CD4-positive, alpha-beta T cell treated with Interleukin-21 for 1 hour (primary cell): ENCODE measurements around the gene SERPINB6.

Source experiments
- DNase-seq: peaks from one replicate; pipeline ENCODE4 v3.0.0-alpha.2; 2020

Gene SERPINB6

GRCh38 chr6:2998998-2999617, 27.7 kb upstream of the SERPINB6 start:
- DNase-seq: no peak

DNA sequence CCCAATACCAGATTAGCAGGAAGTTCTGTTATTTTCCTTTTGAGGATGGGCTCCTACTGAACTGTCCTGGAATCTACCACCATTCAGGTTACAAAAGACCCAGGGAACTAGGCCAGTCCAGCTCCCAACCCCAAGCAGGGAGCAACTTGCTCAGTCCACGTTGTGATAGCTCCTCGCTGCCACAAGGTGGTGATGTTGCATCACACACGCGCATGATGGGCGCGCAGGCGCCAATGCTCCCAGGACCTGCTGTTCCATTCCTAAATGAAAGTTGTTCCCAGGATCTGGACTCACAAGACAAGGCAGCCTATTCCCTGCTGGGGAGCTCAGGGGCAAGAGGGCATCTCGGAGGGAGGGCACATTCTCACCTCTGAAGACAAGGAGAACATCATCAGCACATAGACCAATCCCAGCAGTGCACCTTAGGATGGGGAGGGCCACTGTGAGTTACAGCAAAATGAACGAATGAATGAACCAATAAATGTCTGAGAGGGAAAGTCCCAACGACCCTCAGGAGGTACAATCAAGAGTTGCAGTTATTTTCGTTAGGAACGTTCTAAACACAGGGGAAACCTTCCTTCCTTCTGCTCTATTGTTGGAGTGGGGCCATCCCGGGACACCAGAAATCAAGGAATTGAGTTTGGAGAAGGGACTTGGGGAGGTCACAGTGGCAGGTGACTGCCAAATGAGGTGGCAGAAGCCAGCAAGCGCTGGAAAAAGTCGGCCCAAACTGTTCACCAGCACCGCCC, 27.1 kb upstream of the SERPINB6 start:
- peak; percentile 77 for DNase-seq

DNA sequence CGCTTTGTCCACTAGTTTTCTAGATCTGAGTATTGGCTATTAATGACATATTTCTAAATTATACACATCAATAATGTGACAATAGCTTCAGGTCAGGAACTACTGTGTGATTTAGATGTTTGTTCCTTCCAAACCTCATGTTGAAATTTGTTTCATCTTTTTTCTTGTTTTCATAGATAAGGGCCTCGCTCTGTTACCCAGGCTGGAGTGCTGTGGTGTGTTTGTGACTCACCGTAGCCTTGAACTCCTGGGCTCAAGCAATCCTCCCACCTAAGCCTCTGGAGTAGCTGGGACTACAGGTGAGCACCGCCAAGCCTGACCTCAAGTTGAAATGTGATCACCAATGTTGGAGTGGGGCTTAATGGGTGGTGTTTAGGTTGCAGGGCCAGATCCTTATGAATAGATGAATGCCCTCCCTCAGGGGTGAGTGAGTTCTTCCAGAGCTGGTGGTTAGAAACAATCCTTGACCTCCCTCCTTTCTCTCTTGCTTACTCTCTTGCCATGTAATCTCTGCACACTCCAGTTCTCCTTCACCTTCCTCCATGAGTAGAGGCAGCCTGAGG, 22.5 kb upstream of the SERPINB6 start:
- no peak for DNase-seq

DNA sequence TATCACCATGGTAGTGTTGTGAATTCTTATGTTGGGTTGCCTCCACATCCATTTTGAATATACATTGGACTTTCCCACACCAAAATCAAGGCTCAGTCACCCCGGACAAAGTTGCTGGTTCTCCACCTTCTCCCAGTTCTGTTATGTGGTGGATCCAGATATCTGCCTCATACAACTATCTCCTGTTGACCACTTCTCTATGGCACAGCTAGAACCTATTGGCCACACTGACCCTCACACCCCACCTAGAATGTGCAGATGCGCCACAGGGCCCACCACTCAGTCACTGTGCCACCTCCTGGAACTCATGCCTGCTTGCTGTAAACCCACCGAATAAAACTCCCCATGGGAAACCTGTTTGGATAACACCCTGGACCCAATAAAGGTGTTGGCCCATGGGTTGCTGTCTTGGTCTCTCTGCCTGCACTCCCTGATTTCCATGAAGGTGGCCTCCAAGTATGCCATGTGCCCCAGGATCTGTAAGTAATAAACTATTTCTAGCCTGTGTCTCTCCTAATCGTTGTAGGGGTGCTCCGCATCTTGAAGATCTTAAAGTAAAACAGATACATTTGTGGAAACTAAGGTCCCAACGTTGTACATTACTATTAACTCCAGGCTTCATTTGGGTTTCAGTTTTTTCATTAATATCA, 21.1 kb upstream of the SERPINB6 start:
- no peak for DNase-seq

DNA sequence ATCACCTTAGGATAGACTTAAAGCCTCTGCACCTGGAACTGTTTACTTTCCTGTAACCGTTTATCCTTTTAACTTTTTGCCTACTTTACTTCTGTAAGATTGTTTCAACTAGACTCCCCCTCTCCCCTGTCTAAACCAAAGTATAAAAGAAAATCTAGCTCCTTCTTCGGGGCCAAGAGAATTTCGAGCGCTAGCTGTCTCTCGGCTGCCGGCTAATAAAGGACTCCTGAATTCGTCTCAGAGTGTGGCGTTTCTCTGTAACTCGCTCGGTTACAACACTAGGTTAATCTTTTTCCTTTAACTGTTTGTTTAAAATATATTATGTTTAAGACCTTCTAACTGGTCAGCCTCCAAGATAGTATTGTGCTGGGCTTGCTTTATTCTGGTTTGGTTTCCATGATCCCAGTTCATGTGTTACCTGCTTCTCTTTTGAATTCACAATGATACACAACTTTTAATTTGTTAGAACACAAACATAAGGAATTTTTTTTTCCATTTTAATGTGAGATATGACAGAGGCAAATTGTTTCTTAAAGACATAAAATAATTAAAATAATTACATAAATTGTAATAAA, 19.7 kb upstream of the SERPINB6 start:
- peak; percentile 12 for DNase-seq

GRCh38 chr6:2990248-2990931, 19.0 kb upstream of the SERPINB6 start:
- DNase-seq: peak; percentile 34

DNA sequence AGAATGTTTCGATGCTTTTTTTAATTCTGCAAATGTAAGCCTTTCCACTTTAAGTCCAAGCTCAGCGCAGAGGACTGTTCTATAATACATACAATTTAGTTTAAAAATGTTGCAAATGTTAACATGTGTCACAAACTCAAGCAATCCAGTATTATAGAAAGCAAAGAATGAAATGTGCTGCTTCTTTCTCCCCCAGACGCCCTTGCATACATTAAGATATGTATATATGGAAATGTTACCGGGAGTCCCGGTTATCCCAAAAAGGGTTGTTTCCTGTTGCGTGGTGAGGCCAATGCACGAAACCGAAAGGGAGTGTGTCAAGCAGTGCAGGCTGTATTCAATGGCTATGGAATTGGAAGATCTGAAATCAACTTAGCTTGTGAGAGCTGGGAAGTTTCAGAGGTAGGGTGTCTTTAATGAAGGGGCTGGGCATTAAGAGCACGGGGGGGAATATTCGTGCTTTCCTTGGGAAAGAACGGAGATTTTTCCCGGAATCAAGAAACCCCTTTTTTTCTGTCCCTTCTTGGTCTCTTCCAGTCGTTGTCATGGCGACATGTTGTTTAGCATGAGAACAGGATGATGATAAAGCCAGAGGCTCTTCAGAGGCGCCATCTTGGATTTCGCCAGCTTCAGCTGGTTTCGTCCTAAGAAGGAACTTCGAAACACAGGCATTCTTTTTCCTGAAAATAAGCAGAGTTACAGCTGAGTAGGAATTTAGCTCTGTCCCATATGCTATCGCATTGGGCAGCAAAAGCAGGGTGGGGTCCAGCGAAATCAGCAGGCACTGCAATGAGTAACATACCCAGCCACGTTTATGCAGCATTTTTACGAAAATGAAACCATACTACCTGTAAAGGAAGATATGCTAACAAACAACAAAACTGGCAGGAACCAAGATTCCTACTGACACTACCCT, 18.2 kb upstream of the SERPINB6 start:
- peak; percentile 93 for DNase-seq

DNA sequence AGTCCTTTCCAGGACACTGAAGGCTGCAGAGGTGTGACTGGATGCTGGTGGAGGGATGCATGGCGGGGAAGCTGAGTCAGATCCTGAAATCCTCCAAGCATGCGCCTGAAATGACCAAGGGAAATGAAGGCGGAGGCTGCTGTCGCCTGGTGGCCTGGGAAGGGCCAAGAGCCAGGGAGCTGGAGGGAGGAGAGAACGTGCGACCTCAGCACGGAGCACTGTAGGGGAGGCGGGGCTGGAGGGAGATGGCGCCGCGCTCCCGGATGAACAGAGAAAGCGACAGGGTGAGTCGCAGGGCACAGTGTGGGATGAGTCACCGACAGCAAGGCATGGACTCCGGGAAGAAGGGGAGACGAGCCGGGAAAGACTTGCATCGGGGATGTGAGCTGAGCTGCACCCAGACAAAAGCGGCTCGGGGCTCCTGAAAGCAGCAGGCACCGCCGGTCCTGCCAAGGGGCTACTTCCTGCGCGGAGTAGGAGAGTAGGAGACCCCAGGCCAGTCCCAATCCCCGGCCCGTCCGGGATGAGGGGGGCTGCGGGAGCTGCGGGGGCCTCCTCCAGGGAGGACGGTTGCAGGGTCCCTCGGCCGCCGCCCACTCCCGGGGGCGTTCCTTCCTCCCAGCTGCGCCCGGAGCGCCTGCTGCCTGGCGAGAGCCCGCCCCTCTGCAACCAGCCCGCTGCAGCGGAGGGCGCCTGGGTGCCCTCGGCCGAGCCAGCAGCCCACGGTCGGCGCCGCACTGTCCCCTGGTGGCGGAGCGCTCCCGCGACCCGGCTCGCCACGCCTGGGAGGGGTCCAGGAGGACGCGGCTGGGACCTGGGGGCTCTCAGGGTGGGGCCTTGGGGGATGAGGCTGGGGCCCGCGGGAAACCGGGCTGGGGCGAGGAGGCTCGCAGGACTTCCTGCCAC, 17.3 kb upstream of the SERPINB6 start:
- peak; percentile 82 for DNase-seq

- no peak for DNase-seq
Measured at GRCh38 chr6:2988094-2988425, 16.7 kb upstream of the SERPINB6 start.

DNA sequence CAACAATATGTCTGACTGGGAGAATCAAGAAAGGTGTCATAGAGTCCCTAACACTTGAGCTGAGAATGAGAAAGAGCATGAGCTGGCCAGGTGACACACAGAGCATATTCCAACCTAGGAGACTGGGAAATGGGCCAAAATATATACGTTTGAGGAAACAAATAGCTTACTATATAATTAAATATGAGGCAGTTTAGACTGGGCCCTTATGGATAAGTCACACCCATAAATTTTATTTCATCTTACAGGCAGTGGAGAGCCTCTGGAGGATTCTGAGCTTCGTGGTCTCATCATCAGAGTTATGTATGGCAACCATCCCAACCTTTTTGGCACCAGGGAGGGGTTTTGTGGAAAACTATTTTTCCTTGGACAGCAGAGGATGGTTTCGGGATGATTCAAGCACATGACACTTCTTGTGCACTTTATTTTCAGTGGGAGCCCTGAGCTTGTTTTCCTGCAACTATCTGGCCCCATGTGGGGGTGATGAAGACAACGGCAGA, 15.4 kb upstream of the SERPINB6 start:
- no peak for DNase-seq

DNA sequence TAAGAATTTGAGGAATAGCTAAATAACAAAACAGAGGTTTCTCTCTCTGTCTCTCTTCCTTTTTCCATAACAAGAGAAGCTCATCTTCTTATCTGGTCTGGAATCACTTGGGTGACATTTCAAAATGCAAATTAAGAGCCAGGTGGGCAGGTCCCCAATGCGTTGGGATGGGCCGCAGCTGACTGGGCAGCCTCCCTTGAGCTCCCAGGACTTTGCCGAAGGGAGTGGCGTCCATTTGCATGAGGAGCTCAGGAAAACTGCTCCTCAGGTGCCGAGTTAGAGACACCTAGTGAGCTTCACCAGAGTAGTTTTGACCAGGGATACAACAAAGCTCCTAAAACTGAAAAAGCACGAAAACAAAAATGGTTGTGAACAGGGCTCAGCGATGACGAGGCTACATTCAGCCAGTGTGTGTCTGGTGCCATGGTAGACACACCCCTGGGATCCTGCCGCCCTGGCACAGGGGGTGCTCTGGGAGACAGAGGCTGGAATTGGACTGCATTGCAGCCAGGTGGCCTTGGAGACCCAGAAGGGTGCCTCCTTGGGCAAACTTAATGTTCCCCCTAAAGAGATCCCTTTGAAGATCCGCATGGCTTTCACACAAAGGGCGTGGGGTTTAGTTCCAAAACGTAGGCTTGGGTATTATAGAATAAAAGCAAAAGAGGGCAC, 13.5 kb upstream of the SERPINB6 start:
- DNase-seq: no peak

GRCh38 chr6:2982426-2983117, 11.2 kb upstream of the SERPINB6 start:
- no peak for DNase-seq

- DNase-seq: no peak
Measured at GRCh38 chr6:2980465-2980855, 9.1 kb upstream of the SERPINB6 start.

- DNase-seq: no peak
Measured at GRCh38 chr6:2979819-2980464, 8.6 kb upstream of the SERPINB6 start.

DNA sequence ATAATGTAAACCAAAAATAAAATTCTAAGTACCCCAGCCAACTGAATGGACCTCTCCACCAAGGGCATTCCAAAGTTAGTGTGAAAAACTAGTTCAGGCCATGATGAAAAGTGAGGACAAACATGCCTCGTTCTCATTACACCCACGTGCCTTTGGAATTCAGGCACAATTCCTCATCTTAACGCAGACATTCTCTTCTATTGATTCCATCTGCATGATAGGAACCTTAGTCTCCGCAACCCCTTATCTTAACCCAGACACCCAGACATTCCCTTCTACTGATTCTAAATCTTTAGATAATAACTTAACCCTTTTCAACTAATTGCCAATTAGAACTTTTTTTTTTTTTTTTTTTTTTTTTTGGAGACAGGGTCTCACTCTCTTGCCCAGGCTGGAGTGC, 7.6 kb upstream of the SERPINB6 start:
- no peak for DNase-seq

- DNase-seq: no peak
Measured at GRCh38 chr6:2977799-2978590, 6.6 kb upstream of the SERPINB6 start.

DNA sequence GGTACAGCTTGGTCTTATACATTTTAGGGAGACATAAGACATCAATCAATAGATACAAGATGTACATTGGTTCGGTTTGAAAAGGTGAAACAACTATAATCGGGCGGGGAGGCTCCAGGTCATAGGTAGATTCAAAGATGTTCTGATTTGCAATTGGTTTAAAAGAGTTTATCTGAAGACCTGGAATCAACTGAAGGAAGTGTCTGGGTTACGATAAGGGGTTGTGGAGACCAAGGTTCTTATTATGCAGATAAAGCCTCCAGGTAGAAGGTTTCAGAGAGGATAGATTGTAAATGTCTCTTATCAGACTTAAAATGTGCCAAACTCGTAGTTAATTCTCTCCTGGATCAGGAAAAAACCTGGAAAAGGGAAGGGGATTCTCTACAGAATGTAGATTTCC, 5.9 kb upstream of the SERPINB6 start:
- DNase-seq: no peak

GRCh38 chr6:2976571-2977085, 5.3 kb upstream of the SERPINB6 start:
- DNase-seq: no peak
